K562 (cell line): ENCODE results near the gene SPINT2. TPM values are rescaled to one million over a fixed set of nuclear protein-coding genes. Genes with fewer than 3 reads are reported as not detected.

Experiments used
- ATAC-seq: fragments of 200-7000 bp; cut with Tn5 transposase; 3 replicates; pipeline ENCODE4 v1.9.1; 2020; ENCODE audit warnings: moderate library complexity
- BruUV-seq: library from RNA; stranded (reverse); fragments of 400-500 nt; replicated peaks from 2 replicates; lab custom pipeline; 2021; lab: Mats Ljungman, UMichigan
- CTCF ChIA-PET: fragments of 300-600 bp; formaldehyde crosslinking; extraction: SDS; loops from one replicate; lab custom pipeline; 2021; ENCODE audit warnings: low intra/inter-chr PET ratio; lab: Yijun Ruan, JAX
- POLR2A ChIA-PET: fragments of 300-600, 350-650 bp; sonication (Branson Sonifier 250); formaldehyde crosslinking; extraction: SDS; loops from one replicate; lab custom pipeline; 2021; ENCODE audit warnings: antibody characterized with exemption, inconsistent platforms; lab: Yijun Ruan, JAX
- DNase-seq, 4 experiments: peaks; one replicate each; pipeline versions ENCODE4 v3.0.0 to v3.0.0-alpha.2; 2011 to 2018; ENCODE audit warnings: low spot score in 3 of 4, mixed read lengths in 3 of 4; ENCODE audit errors: extremely low read depth in 1 of 4
- FAIRE-seq: peaks from 2 replicates; lab custom pipeline; 2011; peaks lifted over from hg19 to GRCh38; lab: Jason Lieb, UNC
- H2AFZ ChIP-seq: 2 replicates; pipeline ENCODE4 v1.6.0; 2011; ENCODE audit warnings: low read depth, low read length, control low read depth, inconsistent platforms
- H3K27ac ChIP-seq: fragments of 200-600 bp; 3 replicates; pipeline ENCODE4 v1.8.0; 2011; ENCODE audit warnings: low read depth, mild to moderate bottlenecking, control low read depth, inconsistent platforms, low read length, moderate library complexity, mixed read lengths; ENCODE audit errors: extremely low read depth
- H3K27me3 ChIP-seq, 2 experiments: fragments of 300-600 bp in 1 of 2; 2 replicates in 1 of 2; 3 replicates in 1 of 2; pipeline versions ENCODE4 v1.6.0 to v1.8.0; 2011; ENCODE audit warnings: inconsistent platforms in 2 of 2, low read length in 2 of 2, mild to moderate bottlenecking in 1 of 2, mixed read lengths in 1 of 2, moderate library complexity in 1 of 2; ENCODE audit not compliant: control insufficient read depth in 2 of 2, insufficient read depth in 2 of 2
- H3K36me3 ChIP-seq: fragments of 300-600 bp; 3 replicates; pipeline ENCODE4 v1.8.0; 2011; ENCODE audit warnings: mild to moderate bottlenecking, low read length, inconsistent platforms; ENCODE audit not compliant: control insufficient read depth, insufficient read depth
- H3K4me1 ChIP-seq, 2 experiments: fragments of 200-600 bp in 1 of 2; replicated peaks in 1 of 2; 2 replicates in 1 of 2; 3 replicates in 1 of 2; pipeline versions ENCODE4 v1.5.1 to v1.8.0; 2011; ENCODE audit warnings: inconsistent platforms in 2 of 2, low read length in 2 of 2, mild to moderate bottlenecking in 1 of 2, mixed read lengths in 1 of 2, moderate library complexity in 1 of 2; ENCODE audit not compliant: control insufficient read depth in 2 of 2, insufficient read depth in 2 of 2
- H3K4me2 ChIP-seq: 2 replicates; pipeline ENCODE4 v1.6.1; 2011; ENCODE audit warnings: low read length, control low read depth, inconsistent platforms, mixed read lengths; ENCODE audit not compliant: insufficient read depth
- H3K4me3 ChIP-seq: fragments of 200-600 bp; sonication (generic), shearing (Covaris generic); 2 replicates; pipeline ENCODE4 v1.5.1; 2016; ENCODE audit warnings: control low read depth, inconsistent platforms
- H3K79me2 ChIP-seq: fragments of 200-600 bp; 3 replicates; pipeline ENCODE4 v1.8.0; 2011; ENCODE audit warnings: low read length, inconsistent platforms; ENCODE audit not compliant: control insufficient read depth, insufficient read depth
- H3K9ac ChIP-seq, 2 experiments: 2 replicates each; pipeline versions ENCODE4 v1.6.0 to v1.6.1; 2011; ENCODE audit warnings: low read depth in 2 of 2, low read length in 2 of 2, control low read depth in 1 of 2, inconsistent platforms in 1 of 2, mild to moderate bottlenecking in 1 of 2, mixed read lengths in 1 of 2; ENCODE audit not compliant: insufficient read depth in 1 of 2
- H3K9me1 ChIP-seq: one replicate; pipeline ENCODE4 v1.6.0; 2011; ENCODE audit warnings: inconsistent platforms, mild to moderate bottlenecking, low read length, moderate library complexity; ENCODE audit not compliant: control insufficient read depth, insufficient read depth
- H3K9me3 ChIP-seq: replicated peaks from 2 replicates; pipeline ENCODE4 v1.5.1; 2011; ENCODE audit warnings: low read depth, low read length, inconsistent platforms; ENCODE audit not compliant: control insufficient read depth, insufficient read depth
- H4K20me1 ChIP-seq: replicated peaks from 2 replicates; pipeline ENCODE4 v1.6.1; 2011; ENCODE audit warnings: low read length, inconsistent platforms, mixed read lengths; ENCODE audit not compliant: control insufficient read depth, insufficient read depth
- GABPB1 ChIP-seq: sonication (generic); formaldehyde crosslinking; IDR thresholded peaks from 2 replicates; pipeline ENCODE4 v1.8.0; 2022; ENCODE audit warnings: mild to moderate bottlenecking, missing genetic modification reagents
- MEF2D ChIP-seq: conservative IDR thresholded peaks from 2 replicates; pipeline ENCODE4 v1.6.1; 2016; ENCODE audit warnings: low read depth, missing genetic modification characterization, missing compliant biosample characterization
- PRMT5 ChIP-seq: sonication (generic); formaldehyde crosslinking; IDR thresholded peaks from 2 replicates; pipeline ENCODE4 v1.5.0; 2020; ENCODE audit warnings: missing genetic modification reagents
- ZBTB43 ChIP-seq: sonication (generic); formaldehyde crosslinking; IDR thresholded peaks from 2 replicates; pipeline ENCODE4 v1.8.0; 2023; ENCODE audit warnings: mild to moderate bottlenecking, missing genetic modification reagents
- ZNF589 ChIP-seq: fragments of 200-800 bp; sonication (Bioruptor generic); IDR thresholded peaks from 2 replicates; pipeline ENCODE4 v1.6.1; 2016; ENCODE audit warnings: low read depth, missing genetic modification characterization, missing compliant biosample characterization
- WGBS: fragments of 100-300 bp; shearing (Covaris generic); methylation state at CpG from one replicate; pipeline ENCODE4 v1.1.6; 2016; ENCODE audit warnings: low coverage, mixed read lengths; ENCODE audit not compliant: insufficient coverage; ENCODE audit errors: missing lambda C conversion rate; 5-methylcytosine and 5-hydroxymethylcytosine counted together
- in situ Hi-C: fragments of 300-500 bp; cut with MboI; formaldehyde crosslinking; loops from 4 replicates; pipeline ENCODE4 v1.15.0; 2018; ENCODE audit warnings: inconsistent platforms, mixed read lengths
- intact Hi-C: fragments of 100-400 bp; cut with micrococcal nuclease; formaldehyde crosslinking; loops from 2 replicates; pipeline ENCODE4 v1.14.2; 2022
- polyA plus RNA-seq, 8 experiments: library from polyadenylated mRNA; depleted of rRNA in 4 of 8; stranded (reverse) in 5 of 8; unstranded in 3 of 8; fragments of >200 nt; fragmentation: Nextera tagmentation in 2 of 8; fragmentation: Illumina TruSeq in 1 of 8; extraction: Ambion mirVana in 2 of 8; extraction: Trizol in 1 of 8; gene quantifications; 2 replicates each; pipeline versions ENCODE4 v1.2.1 to v1.2.3, GENCODE V29; 2011 to 2014; ENCODE audit warnings: inconsistent platforms in 1 of 8, missing spikeins in 1 of 8
- total RNA-seq, 7 experiments: library from RNA; depleted of rRNA in 6 of 7; stranded (reverse); fragments of >200 nt in 6 of 7; fragmentation: Illumina TruSeq in 2 of 7; extraction: Trizol in 2 of 7; gene quantifications; 2 replicates each; pipeline versions ENCODE4 v1.2.1 to v1.2.3, GENCODE V29; 2011 to 2021; ENCODE audit warnings: low replicate concordance in 1 of 7

Gene SPINT2
- total and polyA plus RNA-seq, 9 of the 15 experiments (the other 6 are each of a cell fraction or from before 2014, with no cell fraction given): 0.65 to 4.5 (median 3.4) TPM

GRCh38 chr19:38219221-38219620, 45.2 kb upstream of the SPINT2 start:
- H2AFZ ChIP-seq: no peak overlapping the region
- H3K36me3 ChIP-seq: no peaks in the 10 kb centered on the region
- in situ Hi-C loops: no loop called here
- no peak overlapping the region; a peak in 1 of 4 replicates for H3K9ac ChIP-seq
- intact Hi-C loops: no loop called here
- ChIA-PET CTCF (no interaction called here), POLR2A (no interaction called here)
- WGBS: 63% methylated on average over 8 of the region's 10 CpGs
- BruUV-seq: no TSS peak
- no peak for TF ChIP-seq GABPB1
- TF ChIP-seq MEF2D (tag): no peak
- TF ChIP-seq ZBTB43 (CRISPR knock-in tag): no peak
- TF ChIP-seq ZNF589 (CRISPR knock-in tag): no peak
- no peak for TF ChIP-seq PRMT5
- no peaks in the 10 kb centered on the region; the same call in 2 of the 3 replicates for H3K79me2 ChIP-seq
- H3K9me1 ChIP-seq: no peaks in the 10 kb centered on the region
- no peaks in the 10 kb centered on the region for H3K9me3 ChIP-seq
- H3K27ac ChIP-seq: no peak overlapping the region
- no peaks in the 10 kb centered on the region; a peak in 1 of 5 replicates for H3K27me3 ChIP-seq
- H3K4me2 ChIP-seq: no peak overlapping the region
- H4K20me1 ChIP-seq: no peaks in the 10 kb centered on the region
- DNase-seq (no peak), ATAC-seq (no peak), FAIRE-seq (no peak)
- H3K4me3 ChIP-seq: no peak overlapping the region
- peaks cover 3 to 25% of the 10 kb centered on the region in 2 experiments; a peak in 4 of 5 replicates for H3K4me1 ChIP-seq
